Adrenal gland (tissue), 12 donors: Measurements from ENCODE around the gene C16orf78. TPM values are rescaled to one million over a fixed set of nuclear protein-coding genes. Genes with fewer than 3 reads are reported as not detected.
"Not testable (repeated sequence)": the region's sequence is repeated elsewhere in the genome, so short reads cannot be mapped to it uniquely, and the experiment has no call there.

Experiments used
- DNase-seq, 7 donors: peaks; one replicate each; pipeline ENCODE4 v3.0.0-alpha.2; 2019 to 2020
- H3K27ac ChIP-seq, 5 donors: fragments of 200-600 bp; sonication (generic) in 4 of 5; 1 replicate in 3 of 5; 2 replicates in 2 of 5; pipeline versions ENCODE4 v1.5.1 to v1.8.0; 2016 to 2020; ENCODE audit warnings: mild to moderate bottlenecking in 1 of 5
- H3K27me3 ChIP-seq: fragments of 200-600 bp; 2 replicates; pipeline ENCODE4 v1.8.0; 2021
- H3K36me3 ChIP-seq, 2 donors: fragments of 200-600 bp; replicated peaks in 1 of 2; 1 replicate in 1 of 2; 2 replicates in 1 of 2; pipeline versions ENCODE4 v1.5.1 to v1.8.0; 2018 to 2022
- H3K4me1 ChIP-seq, 2 donors: fragments of 200-600 bp; replicated peaks in 1 of 2; 1 replicate in 1 of 2; 2 replicates in 1 of 2; pipeline versions ENCODE4 v1.5.1 to v1.8.0; 2018 to 2021
- H3K4me3 ChIP-seq, 4 donors: fragments of 200-600 bp; sonication (generic) in 3 of 4; one replicate each; pipeline ENCODE4 v1.5.1; 2016 to 2018
- H3K9me3 ChIP-seq, 3 donors: fragments of 200-600 bp; sonication (generic) in 1 of 3; replicated peaks in 1 of 3; 1 replicate in 2 of 3; 2 replicates in 1 of 3; pipeline versions ENCODE4 v1.5.1 to v1.8.0; 2016 to 2021
- CTCF ChIP-seq, 6 experiments: fragments of 450-650 bp in 4 of 6; fragments of 200-600 bp in 2 of 6; sonication (generic) in 1 of 6; IDR thresholded peaks; 1 replicate in 5 of 6; 2 replicates in 1 of 6; pipeline versions ENCODE4 v1.5.1 to v1.8.0; 2016 to 2021; ENCODE audit warnings: antibody characterized with exemption in 6 of 6, mild to moderate bottlenecking in 2 of 6, moderate library complexity in 1 of 6
- POLR2A ChIP-seq, 2 donors: fragments of 450-650 bp; IDR thresholded peaks; one replicate each; pipeline ENCODE4 v1.6.1; 2017; ENCODE audit warnings: antibody characterized with exemption in 2 of 2, mild to moderate bottlenecking in 2 of 2, moderate library complexity in 1 of 2
- WGBS, 4 donors: extraction: QIAGEN DNeasy Blood & Tissue Kit in 2 of 4; methylation state at CpG; one replicate each; pipeline versions ENCODE4 v1.1.5 to v1.1.7; 2013 to 2017; 5-methylcytosine and 5-hydroxymethylcytosine counted together
- intact Hi-C, 2 donors: fragments of 100-400 bp; cut with DNase I; formaldehyde crosslinking; loops; one replicate each; pipeline versions ENCODE4 v1.14.1 to v1.15.0; 2022 to 2023
- polyA plus RNA-seq, 3 donors: library from polyadenylated mRNA; stranded (reverse); fragments of 200-250 nt in 2 of 3; fragments of 350-450 nt in 1 of 3; fragmentation: Illumina TruSeq in 1 of 3; extraction: RNeasy Lipid Tissue Mini Kit (QIAGEN cat#74804) in 1 of 3; gene quantifications; one replicate each; pipeline ENCODE4 v1.2.3, GENCODE V29; 2013 to 2014
- total RNA-seq, 9 donors: library from RNA; depleted of rRNA in 4 of 9; stranded (reverse); fragments of >200 nt in 4 of 9; fragments of 120-200 nt in 1 of 9; fragmentation: NEBNext Ultra II Directional in 1 of 9; extraction: Animal tissue kit (Norgen Biotek cat#: 25700) in 1 of 9; gene quantifications; one replicate each; pipeline versions ENCODE4 v1.1.0 to v1.2.4, GENCODE V29; 2013 to 2023
- donor health status: healthy with polysubstance abuse.
- donor health status: Bipolar disorder and iron deficiency.
- donor health status: DM: yes; HTN: yes; CAD: no.
- donor health status: DM: no; HTN: no; CAD: no.
- donor health status: DM: no; HTN: no; CAD: no.
- donor health status: DM: yes; HTN: yes; CAD: no.

C16orf78 gene
- total and polyA plus RNA-seq, 12 donors: not detected

GRCh38 chr16:49356728-49357488 is 16.7 kb upstream of the C16orf78 start:
- H3K4me3 ChIP-seq: no peak overlapping the region
- H3K36me3 ChIP-seq: no peaks in the 10 kb centered on the region
- WGBS, 4 donors: 48 to 66% (median 58%) methylated on average over 20 of the region's 20 CpGs
- no peak for DNase-seq
- H3K27me3 ChIP-seq: no peaks in the 10 kb centered on the region
- no peak overlapping the region for H3K27ac ChIP-seq
- no peaks in the 10 kb centered on the region for H3K4me1 ChIP-seq
- intact Hi-C loops: no loop called here
- no peaks in the 10 kb centered on the region for H3K9me3 ChIP-seq
- TF ChIP-seq POLR2A (IDR thresholded peaks at IDR 0.05): no peak
- TF ChIP-seq CTCF (IDR thresholded peaks at IDR 0.05): no peak

GRCh38 chr16:49359591-49359990 is 14.0 kb upstream of the C16orf78 start:
- WGBS, 4 donors: 43 to 56% (median 50%) methylated on average over 4 of the region's 4 CpGs
- no peak for DNase-seq
- Histone ChIP-seq H3K4me1 (no peaks in the 10 kb centered on the region), H3K36me3 (no peaks in the 10 kb centered on the region), H3K9me3 (no peaks in the 10 kb centered on the region), H3K27me3 (no peaks in the 10 kb centered on the region), H3K27ac (no peak overlapping the region), H3K4me3 (no peak overlapping the region)
- intact Hi-C loops: no loop called here
- TF ChIP-seq CTCF (IDR thresholded peaks at IDR 0.05) (no peak), POLR2A (IDR thresholded peaks at IDR 0.05) (no peak)

- H3K36me3 ChIP-seq: not testable (repeated sequence)
These were observed 11.9 kb upstream of the C16orf78 start for GRCh38 chr16:49361731-49362130.

GRCh38 chr16:49362230-49362629 is 11.4 kb upstream of the C16orf78 start:
- TF ChIP-seq POLR2A (IDR thresholded peaks at IDR 0.05): no peak
- no peak for TF ChIP-seq CTCF (IDR thresholded peaks at IDR 0.05)
- Histone ChIP-seq H3K4me3 (no peak overlapping the region), H3K4me1 (no peaks in the 10 kb centered on the region), H3K27me3 (no peaks in the 10 kb centered on the region), H3K36me3 (no peaks in the 10 kb centered on the region), H3K27ac (no peak overlapping the region), H3K9me3 (no peaks in the 10 kb centered on the region)
- DNase-seq: peak in 1 of 7 donors; percentile 9
- intact Hi-C loops: no loop called here
- 62 to 87% (median 74%) methylated on average over 3 of the region's 3 CpGs for WGBS, 4 donors

More at GRCh38 chr16:49361731-49362130, 11.9 kb upstream of the C16orf78 start:
- H3K4me3 ChIP-seq, H3K4me1 ChIP-seq, H3K27me3 ChIP-seq, intact Hi-C loops, H3K9me3 ChIP-seq, H3K27ac ChIP-seq: not testable (repeated sequence)
- WGBS, 4 donors: 73 to 89% (median 80%) methylated on average over 6 of the region's 6 CpGs
- DNase-seq: peak in 1 of 7 donors; percentile 3
